Activated CD4-positive, alpha-beta T cell treated with anti-CD3 and anti-CD28 coated beads, Interleukin-2, amount 50 U/mL, for 48 hours (primary cell): ENCODE measurements around the gene PIGC.

Experiments
- DNase-seq, 2 experiments: peaks; one replicate each; pipeline ENCODE4 v3.0.0-alpha.2; 2020

Gene PIGC

DNA sequence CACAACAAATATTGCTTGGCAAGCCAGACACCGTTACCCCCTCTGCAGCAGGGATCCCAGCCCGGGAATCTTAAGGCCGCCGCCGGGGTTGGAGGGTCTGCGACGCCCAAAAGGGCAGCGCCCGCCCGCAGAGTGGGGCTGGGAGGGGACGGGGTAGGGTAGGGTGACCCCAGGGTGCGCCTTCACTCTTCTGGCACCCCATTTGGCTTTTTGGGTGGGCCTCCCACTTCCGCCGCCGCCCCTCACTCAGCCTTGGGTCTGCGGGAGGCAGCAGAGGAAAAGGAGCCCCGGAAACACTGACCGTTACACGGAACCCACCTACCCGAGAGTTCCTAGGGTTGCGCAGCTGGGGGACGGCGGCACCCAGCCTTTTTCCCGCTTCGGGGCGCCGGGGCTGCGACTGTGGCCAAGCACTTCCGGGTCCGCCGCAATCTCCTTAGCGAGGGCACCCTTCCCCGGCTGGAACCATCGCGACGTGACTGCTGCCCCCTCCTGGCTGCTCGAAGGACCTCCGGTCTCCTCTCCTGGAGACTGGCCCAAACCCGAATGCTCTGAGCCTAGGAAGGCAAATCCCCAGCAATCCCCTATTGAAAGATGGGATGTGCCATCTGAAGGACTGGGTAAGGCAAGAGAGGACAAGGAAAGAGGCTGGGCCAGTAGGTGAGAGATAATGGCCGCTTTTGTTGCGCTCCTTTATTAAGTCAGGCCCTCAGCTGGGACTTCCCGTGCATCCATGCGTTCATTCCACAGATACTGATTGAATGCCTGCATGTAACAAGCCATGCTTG is at the start of gene PIGC:
TSS of gene PIGC (minus strand) at position 404 of the 788 bp plus-strand sequence. CDS start 1,447 bp downstream, outside the sequence.
- DNase-seq, result peak; percentile 93 to 95

DNA sequence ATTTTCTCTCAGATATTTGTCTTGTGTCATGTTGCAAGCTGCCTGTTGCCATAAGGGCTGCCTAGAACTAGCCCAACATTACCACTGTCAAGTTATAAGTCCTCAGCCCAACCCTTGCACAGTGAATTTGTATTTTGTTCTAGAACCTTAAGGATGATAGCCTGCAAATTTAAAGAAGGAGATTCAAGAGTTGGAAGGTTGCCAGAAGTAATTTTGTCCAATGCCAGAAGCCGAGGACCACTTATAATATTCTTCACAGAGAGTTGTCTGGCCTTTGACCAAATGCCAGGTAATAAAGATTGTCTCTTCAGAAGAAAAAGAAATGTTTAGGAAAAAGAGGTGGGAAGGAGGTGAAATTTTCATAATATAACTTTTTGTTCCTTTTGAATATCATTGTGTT is 48.6 kb upstream of the PIGC start:
- DNase-seq, result no peak

DNA sequence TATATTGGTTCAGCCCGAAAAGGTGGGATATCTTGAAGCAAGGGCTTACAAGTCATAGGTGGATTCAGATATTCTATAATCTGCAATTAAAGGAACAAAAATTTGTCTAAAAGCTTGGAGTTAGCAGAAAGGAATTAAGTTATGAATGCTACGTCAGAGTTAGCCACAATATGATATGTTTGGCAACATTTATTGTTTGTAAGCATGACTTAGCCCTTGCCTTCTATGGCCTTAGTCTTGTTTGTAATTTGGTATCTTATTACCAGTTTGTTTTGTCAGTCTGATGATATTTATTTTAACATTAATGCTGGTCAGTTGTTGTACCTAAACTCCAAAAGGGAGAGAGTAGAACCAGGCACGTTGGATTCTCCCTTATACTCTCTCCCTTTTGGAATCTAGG is 46.0 kb upstream of the PIGC start:
- no peak for DNase-seq

DNA sequence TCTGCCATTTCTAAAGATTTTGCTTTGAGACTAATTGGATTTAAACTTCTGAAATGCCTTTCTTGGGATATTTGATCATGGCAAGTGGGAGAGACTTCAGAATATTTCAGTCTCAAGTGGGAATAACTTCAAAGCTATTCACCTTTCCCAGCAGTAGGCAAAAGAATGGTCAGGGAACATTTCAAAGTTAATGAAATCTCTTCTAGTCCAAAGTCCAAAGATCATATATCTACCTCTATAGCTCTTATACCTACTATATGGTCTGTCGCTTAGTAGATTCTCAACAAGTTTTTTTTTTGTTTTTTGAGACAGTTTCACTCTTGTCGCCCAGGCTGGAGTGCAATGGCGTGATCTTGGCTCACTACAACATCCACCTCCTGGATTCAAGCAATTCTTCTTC is 44.5 kb upstream of the PIGC start:
- DNase-seq, result no peak

DNA sequence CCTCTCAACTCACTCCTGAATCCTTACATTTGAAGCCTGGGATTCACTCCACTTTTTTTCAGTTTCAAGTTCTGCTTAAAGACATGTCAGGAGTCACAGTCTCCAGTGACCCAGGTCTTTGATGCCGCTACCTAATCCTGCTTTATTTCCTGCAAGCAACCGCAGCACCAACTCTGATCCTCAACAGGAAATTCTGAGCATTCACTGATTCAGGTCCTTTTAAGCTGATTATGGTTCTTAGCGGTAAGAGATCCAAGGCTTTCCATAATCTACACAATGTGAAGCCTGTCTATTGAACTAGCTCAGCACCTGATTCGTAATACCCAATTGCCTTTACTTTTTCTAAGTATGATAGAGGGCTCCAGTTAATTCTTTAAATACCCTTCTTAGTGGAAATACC is 43.7 kb upstream of the PIGC start:
- DNase-seq, result no peak

DNA sequence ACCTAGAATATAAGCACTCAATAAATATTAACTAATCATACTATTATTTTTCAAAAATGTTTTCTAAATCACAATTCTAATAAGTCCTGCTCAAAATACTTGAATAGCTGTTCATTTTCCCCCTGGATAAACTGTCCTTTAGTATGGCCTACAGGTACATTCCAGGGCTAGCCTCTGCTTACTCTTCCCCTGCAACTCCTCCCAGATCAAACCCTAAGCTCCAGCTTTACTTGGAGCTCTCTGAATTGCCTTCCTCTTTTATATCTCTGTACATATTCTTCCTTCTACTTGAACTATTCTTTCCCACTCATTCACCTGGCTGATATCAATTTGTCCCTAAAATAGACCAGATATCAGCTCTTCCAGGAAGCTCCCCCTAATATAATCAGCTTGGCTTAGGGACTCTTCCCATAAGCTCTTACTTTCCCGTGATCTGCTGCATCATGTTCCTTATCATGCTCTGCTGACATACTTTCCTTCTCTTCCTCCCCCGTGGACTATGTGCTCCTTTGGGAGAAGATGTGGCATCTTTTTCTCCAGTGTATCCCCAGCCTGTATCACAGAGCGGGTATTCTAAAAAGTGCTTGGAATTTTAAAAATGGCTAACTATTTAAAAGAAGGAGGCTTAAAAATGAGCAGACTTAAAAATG is 43.1 kb upstream of the PIGC start:
- no peak for DNase-seq

DNA sequence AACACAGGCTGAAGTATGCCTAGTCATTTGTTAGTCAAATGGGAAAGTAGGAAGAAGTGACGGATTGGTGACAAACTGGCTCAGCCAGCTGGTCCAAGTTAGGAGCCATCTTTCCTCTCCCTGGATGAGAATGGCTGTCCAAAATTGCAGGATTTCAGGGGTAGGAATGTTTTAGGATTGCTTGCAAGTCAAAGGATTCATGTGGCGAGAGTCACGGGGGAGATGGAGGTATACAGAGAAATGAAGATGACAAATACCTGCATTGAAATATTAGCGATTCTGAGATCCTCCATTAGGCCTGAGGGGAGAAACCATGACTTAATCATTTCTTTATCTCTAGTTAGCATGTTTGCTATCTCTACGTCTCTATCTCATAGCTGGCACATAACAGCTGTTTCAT is 41.8 kb upstream of the PIGC start:
- no peak for DNase-seq

DNA sequence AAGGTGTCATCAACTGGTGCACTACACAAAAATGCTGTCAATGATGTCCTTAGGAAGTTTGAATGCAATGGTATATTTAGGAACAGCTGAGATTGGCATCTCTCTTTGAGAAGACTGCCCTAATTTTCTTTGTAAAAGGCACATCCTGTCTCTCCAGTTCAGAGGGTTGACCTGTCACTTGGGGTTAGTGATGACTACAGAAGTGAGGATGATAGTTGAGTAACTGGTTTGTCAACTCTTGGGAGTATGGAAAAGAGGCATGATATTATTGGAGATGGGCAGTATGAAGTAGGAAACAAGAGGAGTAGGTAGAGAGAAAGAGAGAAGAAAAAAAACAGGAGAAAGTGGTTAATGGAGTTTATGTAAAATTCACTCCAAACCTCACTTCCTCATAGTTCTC is 40.4 kb upstream of the PIGC start:
- no peak for DNase-seq

DNA sequence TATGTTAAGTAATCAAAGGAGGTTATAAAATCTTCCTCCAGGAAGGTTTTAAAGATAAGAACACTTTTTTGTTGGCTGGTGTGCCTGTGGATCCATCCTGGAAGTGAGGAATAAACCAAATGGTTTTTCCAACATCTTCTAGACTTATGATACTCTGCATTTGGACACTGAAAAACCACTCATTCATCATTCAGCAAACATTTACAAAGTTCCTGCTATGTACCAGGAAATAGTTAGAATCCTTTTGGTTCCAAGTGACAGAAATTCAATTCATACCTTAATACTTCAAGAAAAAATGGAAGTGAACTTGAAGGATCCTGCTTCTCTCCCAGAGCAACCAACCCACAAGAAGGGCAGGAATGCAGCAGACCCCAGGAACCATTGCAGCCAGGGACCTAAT is 39.6 kb upstream of the PIGC start:
- DNase-seq, result no peak

DNA sequence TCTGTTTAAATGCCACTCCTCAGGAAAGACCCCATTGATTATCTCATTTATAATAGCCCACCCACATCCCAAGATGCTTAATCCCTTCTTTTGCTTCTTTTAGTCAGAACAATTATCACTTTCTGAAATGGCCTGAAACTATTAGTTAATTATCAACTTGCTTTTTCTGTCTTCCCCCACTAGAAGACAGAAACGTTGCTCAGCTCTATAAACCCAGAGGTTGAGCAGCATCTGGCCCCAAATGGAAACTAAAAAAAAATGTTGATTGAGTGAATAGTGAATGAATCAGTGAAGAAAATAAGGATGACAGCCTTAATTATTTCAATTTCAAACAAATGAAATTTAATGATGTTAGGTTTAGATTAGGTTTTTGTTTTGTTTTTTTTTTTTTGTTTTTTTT is 38.2 kb upstream of the PIGC start:
- no peak for DNase-seq

DNA sequence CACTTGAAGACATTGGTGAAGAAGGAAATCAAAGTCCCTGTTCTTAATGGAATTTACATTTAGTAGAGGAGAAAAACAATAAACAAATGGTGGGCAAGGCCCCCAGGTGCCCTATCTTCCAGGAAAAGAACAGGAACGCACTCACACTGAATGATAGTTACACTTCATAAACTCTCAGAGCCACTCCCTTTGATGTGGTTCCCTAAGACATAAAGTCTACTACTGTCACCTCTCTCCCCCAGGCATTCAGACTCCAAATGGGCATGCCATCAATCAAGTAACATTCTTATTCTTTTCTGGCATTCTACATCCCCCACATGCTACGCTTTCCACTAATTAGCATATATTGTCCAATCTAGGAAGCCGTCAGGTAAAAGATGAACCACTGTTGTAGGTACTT is 36.6 kb upstream of the PIGC start:
- no peak for DNase-seq

DNA sequence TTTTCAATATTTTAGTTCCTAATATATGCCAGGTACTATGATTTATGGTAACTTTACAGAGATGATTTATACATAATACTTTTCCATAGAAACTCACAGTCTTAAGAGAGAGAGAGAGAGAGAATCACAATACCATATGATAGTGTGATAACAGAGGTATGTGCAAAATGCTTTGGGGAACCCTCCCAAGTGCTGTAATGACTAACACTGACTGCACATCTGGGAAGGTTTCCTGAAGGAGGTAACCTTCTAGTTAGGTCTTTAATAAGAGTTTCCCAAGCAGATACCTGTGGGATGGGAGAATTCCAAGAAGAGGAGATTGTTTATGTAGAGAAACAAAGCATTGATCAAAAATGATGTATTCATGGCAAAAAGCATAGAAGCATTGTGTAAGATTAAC is 34.6 kb upstream of the PIGC start:
- no peak for DNase-seq

DNA sequence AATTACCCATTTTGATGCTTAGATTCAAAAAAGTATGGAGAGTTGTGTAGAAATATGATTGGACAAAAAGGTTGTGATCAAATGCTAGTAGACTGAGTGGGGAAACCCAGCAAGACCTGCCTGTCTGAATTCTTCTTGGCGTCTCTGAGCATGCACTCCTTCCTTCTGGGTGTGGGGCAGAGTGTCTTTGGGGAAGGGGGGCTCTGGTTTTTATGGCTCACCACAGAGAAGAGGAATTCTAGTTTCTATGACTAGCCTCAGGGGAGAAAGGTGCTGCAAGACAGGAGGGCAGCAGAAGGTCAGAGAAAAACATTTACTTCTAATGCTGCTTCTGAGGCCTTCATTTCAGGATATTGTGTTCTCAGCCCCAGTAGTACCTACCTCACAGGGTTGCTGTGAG is 33.9 kb upstream of the PIGC start:
- no peak for DNase-seq

DNA sequence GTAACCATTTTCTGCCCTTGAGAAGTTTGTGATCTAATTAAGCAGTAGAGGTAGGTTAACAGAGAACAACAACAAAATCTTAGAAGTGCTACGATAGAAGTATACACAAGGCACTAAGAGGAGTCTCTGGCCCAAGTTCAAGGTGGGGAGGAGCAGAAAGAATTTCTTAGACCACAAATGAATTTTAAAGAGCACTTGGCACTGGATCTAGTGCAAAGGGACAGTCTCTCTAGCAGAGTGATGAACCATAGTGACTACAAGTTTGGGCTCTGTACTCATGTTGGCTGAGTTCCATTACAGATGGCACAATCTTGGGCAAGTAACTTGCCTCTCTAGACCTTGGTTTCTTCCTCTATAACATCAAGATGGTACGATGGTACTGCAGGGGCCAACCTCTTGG is 33.3 kb upstream of the PIGC start:
- DNase-seq, result no peak

DNA sequence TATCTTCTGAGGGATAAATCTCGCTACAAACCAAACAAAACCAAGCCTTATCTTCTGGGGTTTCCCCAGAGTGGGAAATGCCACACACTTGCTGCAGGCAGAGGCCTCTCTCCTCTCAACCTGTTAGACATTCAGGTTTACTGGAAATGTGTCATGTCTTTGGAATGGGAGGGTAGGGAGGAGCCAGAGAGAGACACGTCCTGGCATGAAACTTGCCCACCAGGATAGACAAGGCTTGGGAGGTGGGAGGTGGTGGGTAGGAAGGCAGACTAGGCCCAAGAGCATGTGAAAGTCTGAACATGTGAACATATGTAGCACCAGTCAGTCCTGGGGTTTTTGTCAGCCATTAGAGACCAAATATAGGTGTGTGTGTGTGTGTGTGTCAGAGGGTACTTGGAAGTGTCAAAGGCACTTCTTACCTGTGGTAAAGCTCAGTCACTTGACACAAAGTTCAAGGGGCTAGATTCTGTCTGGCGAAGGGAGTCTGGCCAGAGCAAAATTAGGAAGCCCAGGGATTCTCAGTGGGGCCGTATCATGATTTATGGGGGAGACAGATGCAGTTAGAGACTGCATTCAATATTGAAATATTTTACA is 32.4 kb upstream of the PIGC start:
- no peak for DNase-seq

DNA sequence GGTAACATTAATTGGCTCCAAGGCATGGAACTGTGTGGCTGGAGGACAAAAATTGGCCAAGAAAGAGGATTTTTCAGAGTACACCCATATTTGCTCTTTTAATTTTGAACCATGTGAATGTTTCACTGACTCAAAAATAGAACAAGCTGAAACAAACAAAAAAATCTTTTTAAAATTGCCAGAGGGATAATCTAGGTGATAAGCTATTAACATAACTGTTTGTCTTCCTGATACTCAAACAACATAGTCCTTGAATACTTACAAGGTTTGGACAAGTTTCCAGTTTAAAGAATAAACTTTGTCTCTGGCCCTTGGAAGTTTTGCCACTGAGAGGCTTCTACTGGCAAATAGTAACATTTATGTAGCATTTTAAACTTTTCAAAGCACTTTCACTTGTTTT is 30.0 kb upstream of the PIGC start:
- no peak for DNase-seq

DNA sequence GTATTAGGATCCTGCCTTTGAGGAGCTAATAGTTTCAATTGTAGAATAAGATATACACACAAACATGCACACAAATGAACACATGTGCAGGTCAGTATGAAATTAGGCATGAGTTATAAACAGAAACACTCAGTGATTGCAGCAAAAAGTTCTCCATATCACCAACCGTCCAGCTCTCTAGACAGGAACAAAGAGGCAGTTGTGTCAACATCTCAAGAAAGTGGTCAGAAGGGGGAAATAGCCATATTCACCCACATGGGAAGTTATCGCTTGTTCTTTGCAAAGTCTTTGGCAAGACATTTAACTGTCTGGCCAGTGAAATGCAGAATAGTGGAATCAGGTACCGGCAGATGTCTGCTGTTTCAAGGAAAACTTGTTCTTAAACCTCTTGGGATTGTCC is 29.4 kb upstream of the PIGC start:
- DNase-seq, result no peak

DNA sequence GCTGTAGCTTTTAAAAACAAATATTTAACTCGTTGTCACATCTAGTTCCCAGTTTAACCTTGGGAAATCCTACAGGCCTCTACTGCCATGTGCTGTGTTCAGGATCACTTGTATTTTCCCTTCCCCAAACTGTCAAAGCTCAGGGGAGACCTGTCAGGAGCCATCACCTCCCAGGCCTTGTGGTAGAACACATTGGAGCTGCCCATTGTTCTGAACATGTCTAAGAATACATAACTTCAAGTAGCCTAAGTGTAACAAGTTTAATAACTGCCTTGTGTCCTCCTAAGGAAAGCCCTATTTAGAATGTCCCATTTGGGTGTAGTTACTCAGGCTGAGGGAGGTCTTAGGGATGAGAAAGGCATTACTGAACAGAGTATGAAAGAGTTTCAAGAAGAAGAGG is 28.6 kb upstream of the PIGC start:
- DNase-seq, result no peak

DNA sequence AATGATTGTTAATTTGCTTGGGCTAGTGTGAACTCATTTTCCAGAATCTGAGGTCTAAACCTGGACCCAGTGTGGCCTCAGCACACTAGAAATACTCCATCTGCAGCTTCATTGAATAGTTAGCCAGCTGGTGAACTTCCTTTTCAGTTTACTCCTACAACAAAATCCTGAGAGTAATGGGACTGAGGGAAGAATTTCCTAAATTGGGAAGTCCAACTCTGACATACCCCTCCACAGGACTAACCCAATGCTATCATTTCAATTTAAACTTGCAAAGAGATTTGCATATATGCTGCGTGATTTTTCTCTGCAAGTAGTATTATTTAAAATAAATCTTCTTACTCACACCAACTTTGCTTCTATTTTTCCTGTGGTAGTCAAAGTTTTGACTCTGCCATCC is 27.8 kb upstream of the PIGC start:
- DNase-seq, result no peak

DNA sequence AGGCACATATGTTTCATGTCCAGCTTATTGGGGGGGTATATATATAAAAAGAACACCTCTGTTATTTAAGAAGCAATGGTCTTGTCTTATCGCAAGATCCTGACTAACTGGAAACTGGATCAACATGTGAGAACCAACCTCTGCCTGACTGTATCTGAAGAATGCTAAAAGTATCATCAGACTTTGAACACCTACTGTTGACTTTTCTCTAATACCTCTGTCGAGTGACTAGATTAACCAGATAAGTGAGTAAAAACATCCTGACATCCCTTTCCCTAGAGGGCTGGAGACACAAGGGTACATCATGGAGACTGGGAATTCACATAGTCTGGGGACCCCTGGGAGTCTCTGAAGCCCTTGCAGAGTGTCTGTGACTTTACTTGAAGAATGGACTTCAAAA is 26.3 kb upstream of the PIGC start:
- no peak for DNase-seq

DNA sequence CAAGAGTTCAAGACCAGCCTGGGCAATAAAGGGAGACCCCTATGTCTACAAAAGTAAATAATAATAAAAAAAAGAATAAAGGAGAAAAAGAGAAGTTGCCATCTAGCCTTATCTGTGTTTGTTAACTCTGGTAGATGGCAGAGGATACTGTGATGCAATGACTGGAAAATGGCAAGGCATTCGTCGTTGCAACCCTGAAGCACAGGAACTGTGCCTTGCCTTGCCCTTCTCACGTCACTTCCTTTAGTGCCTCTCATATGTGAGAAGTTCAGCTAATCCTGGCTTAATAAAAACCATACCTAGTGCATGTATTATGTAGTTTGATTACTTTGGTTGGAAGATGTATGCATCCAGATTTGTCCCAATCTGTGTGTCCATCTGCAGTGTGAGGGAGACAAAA is 25.8 kb upstream of the PIGC start:
- DNase-seq, result no peak

DNA sequence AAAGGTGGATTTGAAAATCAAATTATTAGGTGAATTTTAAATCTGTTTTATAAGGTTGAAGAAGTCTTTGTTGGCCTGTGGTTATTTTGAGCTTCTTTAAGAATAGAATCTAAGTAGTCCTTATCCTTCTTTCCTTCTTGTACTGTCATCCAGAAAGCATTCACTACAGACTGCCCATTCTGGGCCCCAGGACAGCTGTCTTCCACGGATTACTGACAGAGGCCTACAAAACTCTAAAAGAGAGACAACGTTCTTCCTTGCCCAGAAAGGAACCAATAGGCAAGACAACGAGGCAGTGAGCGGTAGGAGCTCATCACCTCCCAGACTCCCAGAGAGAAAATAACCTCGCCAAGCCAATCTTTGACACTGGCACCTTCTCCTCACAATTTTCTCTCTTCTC is 24.4 kb upstream of the PIGC start:
- DNase-seq, result no peak

DNA sequence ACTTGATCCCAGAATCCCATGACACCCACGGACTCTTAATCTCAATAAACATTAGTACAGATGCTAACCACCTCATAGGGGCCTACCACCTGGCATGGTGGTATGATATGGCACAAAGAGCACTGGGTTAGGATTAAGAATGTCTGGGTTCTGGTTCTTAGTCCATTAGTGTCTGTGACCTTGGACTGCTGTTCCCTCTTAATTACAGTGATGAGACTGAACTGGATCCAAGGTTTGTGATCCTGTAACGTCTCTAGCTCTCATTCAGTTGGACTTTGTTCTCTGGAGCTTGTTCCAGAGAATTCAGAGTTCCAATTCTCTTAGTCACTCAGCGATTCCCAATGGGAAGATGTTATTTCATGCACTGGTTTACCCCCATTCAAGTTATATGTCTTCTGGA is 23.6 kb upstream of the PIGC start:
- no peak for DNase-seq

DNA sequence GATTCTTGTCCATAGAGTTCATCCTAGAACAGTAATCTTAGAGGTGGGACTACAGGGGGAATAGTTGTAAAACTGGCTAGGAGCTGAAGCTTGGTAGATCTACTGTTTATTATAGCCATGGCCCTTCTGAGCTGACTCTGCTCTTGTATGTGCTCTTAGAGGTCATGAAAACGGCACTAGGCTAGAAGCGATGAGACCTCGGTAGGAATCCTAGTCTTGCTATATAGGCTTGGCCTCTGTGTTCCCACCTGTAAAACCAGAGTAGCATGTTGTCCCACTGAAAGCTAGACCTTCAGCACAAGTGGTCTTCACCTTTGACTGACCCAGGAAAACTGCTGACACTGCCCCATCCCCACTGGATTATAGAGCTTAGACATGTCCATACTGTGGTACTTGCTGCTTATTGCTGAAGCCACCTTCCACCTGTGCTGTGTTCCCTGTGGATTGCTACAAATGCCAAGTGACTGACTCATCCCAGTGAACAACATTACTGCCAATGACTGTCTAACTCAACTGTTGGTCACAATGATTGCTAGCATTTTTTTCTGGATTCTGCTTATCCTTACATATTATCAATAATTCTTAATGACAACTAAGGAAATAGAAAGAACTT is 23.0 kb upstream of the PIGC start:
- no peak for DNase-seq
